Measurements from ENCODE around the gene TLR9. TPM values are rescaled to one million over a fixed set of nuclear protein-coding genes. Genes with fewer than 3 reads are reported as not detected.

TLR9 gene
- total RNA-seq, 1 experiment from 2014 or later = not detected

GRCh38 chr3:52226229-52226817 is 878 bp upstream of the TLR9 start (continued):
- TF ChIP-seq, protein P1, sequence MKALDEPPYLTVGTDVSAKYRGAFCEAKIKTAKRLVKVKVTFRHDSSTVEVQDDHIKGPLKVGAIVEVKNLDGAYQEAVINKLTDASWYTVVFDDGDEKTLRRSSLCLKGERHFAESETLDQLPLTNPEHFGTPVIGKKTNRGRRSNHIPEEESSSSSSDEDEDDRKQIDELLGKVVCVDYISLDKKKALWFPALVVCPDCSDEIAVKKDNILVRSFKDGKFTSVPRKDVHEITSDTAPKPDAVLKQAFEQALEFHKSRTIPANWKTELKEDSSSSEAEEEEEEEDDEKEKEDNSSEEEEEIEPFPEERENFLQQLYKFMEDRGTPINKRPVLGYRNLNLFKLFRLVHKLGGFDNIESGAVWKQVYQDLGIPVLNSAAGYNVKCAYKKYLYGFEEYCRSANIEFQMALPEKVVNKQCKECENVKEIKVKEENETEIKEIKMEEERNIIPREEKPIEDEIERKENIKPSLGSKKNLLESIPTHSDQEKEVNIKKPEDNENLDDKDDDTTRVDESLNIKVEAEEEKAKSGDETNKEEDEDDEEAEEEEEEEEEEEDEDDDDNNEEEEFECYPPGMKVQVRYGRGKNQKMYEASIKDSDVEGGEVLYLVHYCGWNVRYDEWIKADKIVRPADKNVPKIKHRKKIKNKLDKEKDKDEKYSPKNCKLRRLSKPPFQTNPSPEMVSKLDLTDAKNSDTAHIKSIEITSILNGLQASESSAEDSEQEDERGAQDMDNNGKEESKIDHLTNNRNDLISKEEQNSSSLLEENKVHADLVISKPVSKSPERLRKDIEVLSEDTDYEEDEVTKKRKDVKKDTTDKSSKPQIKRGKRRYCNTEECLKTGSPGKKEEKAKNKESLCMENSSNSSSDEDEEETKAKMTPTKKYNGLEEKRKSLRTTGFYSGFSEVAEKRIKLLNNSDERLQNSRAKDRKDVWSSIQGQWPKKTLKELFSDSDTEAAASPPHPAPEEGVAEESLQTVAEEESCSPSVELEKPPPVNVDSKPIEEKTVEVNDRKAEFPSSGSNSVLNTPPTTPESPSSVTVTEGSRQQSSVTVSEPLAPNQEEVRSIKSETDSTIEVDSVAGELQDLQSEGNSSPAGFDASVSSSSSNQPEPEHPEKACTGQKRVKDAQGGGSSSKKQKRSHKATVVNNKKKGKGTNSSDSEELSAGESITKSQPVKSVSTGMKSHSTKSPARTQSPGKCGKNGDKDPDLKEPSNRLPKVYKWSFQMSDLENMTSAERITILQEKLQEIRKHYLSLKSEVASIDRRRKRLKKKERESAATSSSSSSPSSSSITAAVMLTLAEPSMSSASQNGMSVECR (CRISPR knock-in tag; IDR thresholded peaks at IDR 0.05; ENCODE audit: borderline replicate concordance) = no peak
- TF ChIP-seq NFYB (CRISPR knock-in tag; conservative IDR thresholded peaks at IDR 0.05; ENCODE audit: low read depth) (no peak), ZNF219 (CRISPR knock-in tag; IDR thresholded peaks at IDR 0.05; ENCODE audit: borderline replicate concordance) (no peak), CDX4 (CRISPR knock-in tag; IDR thresholded peaks at IDR 0.05; ENCODE audit: borderline replicate concordance) (no peak), IRF2 (CRISPR knock-in tag; IDR thresholded peaks at IDR 0.05; ENCODE audit: borderline replicate concordance, low read depth) (no peak), NR1H2 (CRISPR knock-in tag; IDR thresholded peaks at IDR 0.05) (no peak), STAT6 (CRISPR knock-in tag; conservative IDR thresholded peaks at IDR 0.05; ENCODE audit: low read depth) (no peak), E2F4 (CRISPR knock-in tag; IDR thresholded peaks at IDR 0.05; ENCODE audit: borderline replicate concordance, low read depth) (no peak), ZNF512 (CRISPR knock-in tag; IDR thresholded peaks at IDR 0.05; ENCODE audit: borderline replicate concordance) (no peak), AFF4 (CRISPR knock-in tag; IDR thresholded peaks at IDR 0.05; ENCODE audit: borderline replicate concordance) (no peak)
